Activated CD4-positive, alpha-beta T cell treated with anti-CD3 and anti-CD28 coated beads for 1 hour (primary cell): ENCODE data around the gene FSIP2.

Source experiments
- DNase-seq: peaks from one replicate; pipeline ENCODE4 v3.0.0-alpha.2; 2020

Gene FSIP2

GRCh38 chr2:185738679-185739472 is at the start of gene FSIP2:
Gene FSIP2, plus strand, starts transcription at chr2:185738804. Its CDS starts 91 bp downstream, at chr2:185738895.
- DNase-seq, result no peak

- DNase-seq, result no peak
Measured at GRCh38 chr2:185689906-185690539, 48.6 kb upstream of the FSIP2 start.

- no peak for DNase-seq
Measured at GRCh38 chr2:185695711-185696235, 42.8 kb upstream of the FSIP2 start.

GRCh38 chr2:185700883-185701282 is 37.7 kb upstream of the FSIP2 start:
- DNase-seq, result no peak

GRCh38 chr2:185734658-185735057 is 3.9 kb upstream of the FSIP2 start:
- DNase-seq, result no peak

- DNase-seq, result no peak
Measured at GRCh38 chr2:185736210-185736609, 2.4 kb upstream of the FSIP2 start.

GRCh38 chr2:185745864-185746859 is 7.6 kb downstream of the FSIP2 start:
- no peak for DNase-seq

GRCh38 chr2:185757356-185757755 is 18.8 kb downstream of the FSIP2 start:
- DNase-seq, result no peak

GRCh38 chr2:185771396-185771795 is 32.8 kb downstream of the FSIP2 start:
- no peak for DNase-seq

GRCh38 chr2:185780890-185781289 is 42.3 kb downstream of the FSIP2 start:
- no peak for DNase-seq

- DNase-seq, result no peak
Measured at GRCh38 chr2:185782223-185782769, 43.7 kb downstream of the FSIP2 start.

GRCh38 chr2:185785156-185785555 is 46.6 kb downstream of the FSIP2 start:
- DNase-seq, result no peak

- no peak for DNase-seq
Measured at GRCh38 chr2:185785851-185786473, 47.4 kb downstream of the FSIP2 start.

- DNase-seq, result no peak
Measured at GRCh38 chr2:185787227-185788145, 48.9 kb downstream of the FSIP2 start.

- no peak for DNase-seq
Measured at GRCh38 chr2:185790361-185790760, 51.8 kb downstream of the FSIP2 start.

- no peak for DNase-seq
Measured at GRCh38 chr2:185793532-185794345, 55.1 kb downstream of the FSIP2 start.

- DNase-seq, result no peak
Measured at GRCh38 chr2:185796758-185797157, 58.2 kb downstream of the FSIP2 start.

- DNase-seq, result no peak
Measured at GRCh38 chr2:185802926-185803325, 64.3 kb downstream of the FSIP2 start.

- DNase-seq, result no peak
Measured at GRCh38 chr2:185806783-185807182, 68.2 kb downstream of the FSIP2 start.

GRCh38 chr2:185807351-185807750 is 68.7 kb downstream of the FSIP2 start:
- DNase-seq, result no peak
